ENCODE results near the gene OR6V1.

Gene OR6V1

GRCh38 chr7:143055754-143056153 is 3.6 kb downstream of the OR6V1 start:
- no peak for TF ChIP-seq GATA2 (IDR thresholded peaks at IDR 0.05; ENCODE audit: low read depth, low read length)
- no peak for TF ChIP-seq GATA3 (IDR thresholded peaks at IDR 0.05; ENCODE audit: low read depth, low read length)

- TF ChIP-seq GATA3 (IDR thresholded peaks at IDR 0.05; ENCODE audit: low read depth, low read length): no peak
- no peak for TF ChIP-seq GATA2 (IDR thresholded peaks at IDR 0.05; ENCODE audit: low read depth, low read length)
These were observed 11.6 kb downstream of the OR6V1 start for GRCh38 chr7:143063741-143064140.

GRCh38 chr7:143068446-143068845 is 16.3 kb downstream of the OR6V1 start:
- no peak for TF ChIP-seq GATA2 (IDR thresholded peaks at IDR 0.05; ENCODE audit: low read depth, low read length)
- TF ChIP-seq GATA3 (IDR thresholded peaks at IDR 0.05; ENCODE audit: low read depth, low read length): no peak

- TF ChIP-seq GATA3 (IDR thresholded peaks at IDR 0.05; ENCODE audit: low read depth, low read length): no peak
- no peak for TF ChIP-seq GATA2 (IDR thresholded peaks at IDR 0.05; ENCODE audit: low read depth, low read length)
These were observed 17.9 kb downstream of the OR6V1 start for GRCh38 chr7:143069912-143070500.

- TF ChIP-seq GATA2 (IDR thresholded peaks at IDR 0.05; ENCODE audit: low read depth, low read length) (no peak), GATA3 (IDR thresholded peaks at IDR 0.05; ENCODE audit: low read depth, low read length) (no peak)
These were observed 21.4 kb downstream of the OR6V1 start for GRCh38 chr7:143073556-143073955.

- no peak for TF ChIP-seq GATA3 (IDR thresholded peaks at IDR 0.05; ENCODE audit: low read depth, low read length)
- no peak for TF ChIP-seq GATA2 (IDR thresholded peaks at IDR 0.05; ENCODE audit: low read depth, low read length)
These were observed 22.0 kb downstream of the OR6V1 start for GRCh38 chr7:143074141-143074540.

- TF ChIP-seq GATA2 (IDR thresholded peaks at IDR 0.05; ENCODE audit: low read depth, low read length) (no peak), GATA3 (IDR thresholded peaks at IDR 0.05; ENCODE audit: low read depth, low read length) (no peak)
These were observed 33.0 kb downstream of the OR6V1 start for GRCh38 chr7:143085109-143085508.

- TF ChIP-seq GATA2 (IDR thresholded peaks at IDR 0.05; ENCODE audit: low read depth, low read length) (no peak), GATA3 (IDR thresholded peaks at IDR 0.05; ENCODE audit: low read depth, low read length) (no peak)
These were observed 44.0 kb downstream of the OR6V1 start for GRCh38 chr7:143096146-143096545.

Measured in SH-SY5Y (cell line).